ENCODE data around the gene CNTN6. TPM values are rescaled to one million over a fixed set of nuclear protein-coding genes. Genes with fewer than 3 reads are reported as not detected.

The CNTN6 gene
- total and polyA plus RNA-seq, 2 of the 4 experiments (the other 2 are of a cell fraction): not detected

- CTCF ChIA-PET: no interaction called here
- BruUV-seq (replicated peaks): no TSS peak
- WGBS, 2 experiments (ENCODE audit: extremely low coverage in 2 of 2, insufficient read length in 1 of 2): no CpG with 5 or more reads among the region's 4 CpGs
Measured at GRCh38 chr3:1263121-1263520, 170.3 kb downstream of the CNTN6 start.

More at GRCh38 chr3:1263121-1263520, 170.3 kb downstream of the CNTN6 start:
- H3K9me1 ChIP-seq (ENCODE audit: insufficient read depth, low read length): no peaks in the 10 kb centered on the region
- intact Hi-C loops (cut with micrococcal nuclease): no loop called here
- H3K9me3 ChIP-seq (ENCODE audit: control insufficient read depth, insufficient read depth, low read length): 0 out of 2 replicates have a peak, but pooled peaks cover 3% of the 10 kb centered on the region
- POLR2A ChIA-PET (ENCODE audit: unreplicated experiment): no interaction called here
- no peak overlapping the region for H2BK15ac ChIP-seq (ENCODE audit: low read depth, low read length)
- no peak overlapping the region for H3K4me3 ChIP-seq (ENCODE audit: insufficient read depth, low read depth, low read length)
- no peak overlapping the region for H4K91ac ChIP-seq (ENCODE audit: insufficient read depth, low read depth, low read length)
- no peak overlapping the region for H2AFZ ChIP-seq (replicated peaks; ENCODE audit: low read length, poor library complexity)
- H3K4me2 ChIP-seq (ENCODE audit: low read depth, low read length): no peak overlapping the region
- DNase-seq: no peak
- no peak overlapping the region for H2BK20ac ChIP-seq (ENCODE audit: low read depth, low read length)
- ATAC-seq (ENCODE audit: low read depth): no peak
- no peaks in the 10 kb centered on the region for H3K27me3 ChIP-seq (ENCODE audit: control insufficient read depth, insufficient read depth, low read length)
- TF ChIP-seq USF2 (IDR thresholded peaks at IDR 0.05; ENCODE audit: low read depth, low read length) (no peak), NFE2L2 (IDR thresholded peaks at IDR 0.05; ENCODE audit: low read depth, low read length) (no peak), RAD21 (IDR thresholded peaks at IDR 0.05; ENCODE audit: low read length) (no peak), ELK1 (IDR thresholded peaks at IDR 0.05; ENCODE audit: borderline replicate concordance, low read depth, low read length) (no peak), RCOR1 (IDR thresholded peaks at IDR 0.05; ENCODE audit: insufficient replicate concordance, low read length) (no peak)
- no peak overlapping the region for H4K5ac ChIP-seq (ENCODE audit: low read depth, low read length)
- no peak overlapping the region for H3K27ac ChIP-seq (ENCODE audit: insufficient read depth, low read length)
- H3K23ac ChIP-seq (ENCODE audit: low read depth, low read length): no peak overlapping the region
- H4K20me1 ChIP-seq (ENCODE audit: insufficient read depth, low read length): no peaks in the 10 kb centered on the region
- H3K18ac ChIP-seq (ENCODE audit: low read depth, low read length): no peak overlapping the region
- H2AK5ac ChIP-seq (ENCODE audit: low read depth, low read length): no peak overlapping the region
- H2BK5ac ChIP-seq (ENCODE audit: low read depth, low read length, poor library complexity, severe bottlenecking): no peak overlapping the region
- H2AK9ac ChIP-seq (replicated peaks; ENCODE audit: low read depth, low read length, poor library complexity): no peak overlapping the region
- H3K14ac ChIP-seq (replicated peaks; ENCODE audit: low read depth, low read length): no peak overlapping the region
- no peak overlapping the region for H3K4ac ChIP-seq (ENCODE audit: low read depth, low read length)
- dilution Hi-C loops (cut with HindIII; ENCODE audit: low sequenced_read_pairs, unreplicated experiment): no loop called here
- H2BK120ac ChIP-seq (ENCODE audit: low read depth, low read length): no peak overlapping the region
- H3K79me1 ChIP-seq (ENCODE audit: low read depth in 1 of 2, low read length in 2 of 2): no peaks in the 10 kb centered on the region
- H3K36me3 ChIP-seq (ENCODE audit: control insufficient read depth, insufficient read depth, low read length): no peaks in the 10 kb centered on the region
- in situ Hi-C loops (cut with MboI; ENCODE audit: low sequenced_read_pairs): no loop called here
- no peak overlapping the region for H3K9ac ChIP-seq (ENCODE audit: low read depth, low read length)
- H3K4me1 ChIP-seq (ENCODE audit: control insufficient read depth, insufficient read depth, low read length): no peaks in the 10 kb centered on the region
- H4K8ac ChIP-seq (ENCODE audit: low read depth in 2 of 2, low read length in 2 of 2): no peak overlapping the region
- no peak overlapping the region for H3K56ac ChIP-seq (ENCODE audit: extremely low read depth, insufficient read depth, low read length)
